GM12892 (cell line): Measurements from ENCODE around the gene ERVMER34-1.

ENCODE experiments used
- POLR2A ChIP-seq: IDR thresholded peaks from 2 replicates; pipeline ENCODE4 v1.6.1; 2011; ENCODE audit warnings: low read depth, low read length, control low read depth
- POLR2AphosphoS5 ChIP-seq: IDR thresholded peaks from 2 replicates; pipeline ENCODE4 v1.6.1; 2011; ENCODE audit warnings: low read depth, low read length, control low read depth

DNA sequence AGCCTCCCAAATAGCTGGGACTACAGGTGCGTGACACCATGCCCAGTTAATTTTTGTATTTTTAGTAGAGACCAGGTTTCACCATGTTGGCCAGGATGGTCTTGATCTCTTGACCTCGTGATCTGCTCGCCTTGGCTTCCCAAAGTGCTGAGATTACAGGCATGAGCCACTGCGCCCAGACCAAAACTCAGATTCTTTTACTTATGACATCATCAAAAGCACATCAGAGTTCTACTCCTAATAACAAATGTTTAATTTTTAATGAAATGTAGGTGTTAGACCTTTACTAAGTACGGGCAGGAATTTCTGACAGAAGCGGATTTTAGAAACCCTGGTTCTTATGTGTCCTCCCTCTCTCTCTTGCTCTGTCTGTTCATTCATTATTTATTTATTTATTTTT lies 38.5 kb upstream of the ERVMER34-1 start:
- no peak for TF ChIP-seq POLR2A
- no peak for TF ChIP-seq POLR2AphosphoS5
